ENCODE measurements around the gene CACNA1I. TPM values are rescaled to one million over a fixed set of nuclear protein-coding genes. Genes with fewer than 3 reads are reported as not detected.
"Not testable (repeated sequence)": the region's sequence is repeated elsewhere in the genome, so short reads cannot be mapped to it uniquely, and the experiment has no call there.

The CACNA1I gene
- total RNA-seq, result not detected in 2 replicates

GRCh38 chr22:39570665-39571064 is at the start of gene CACNA1I:
TSS of gene CACNA1I (plus strand) at chr22:39570753. CDS start at chr22:39570753, 0 bp downstream.
- DNase-seq, result no peak

DNA sequence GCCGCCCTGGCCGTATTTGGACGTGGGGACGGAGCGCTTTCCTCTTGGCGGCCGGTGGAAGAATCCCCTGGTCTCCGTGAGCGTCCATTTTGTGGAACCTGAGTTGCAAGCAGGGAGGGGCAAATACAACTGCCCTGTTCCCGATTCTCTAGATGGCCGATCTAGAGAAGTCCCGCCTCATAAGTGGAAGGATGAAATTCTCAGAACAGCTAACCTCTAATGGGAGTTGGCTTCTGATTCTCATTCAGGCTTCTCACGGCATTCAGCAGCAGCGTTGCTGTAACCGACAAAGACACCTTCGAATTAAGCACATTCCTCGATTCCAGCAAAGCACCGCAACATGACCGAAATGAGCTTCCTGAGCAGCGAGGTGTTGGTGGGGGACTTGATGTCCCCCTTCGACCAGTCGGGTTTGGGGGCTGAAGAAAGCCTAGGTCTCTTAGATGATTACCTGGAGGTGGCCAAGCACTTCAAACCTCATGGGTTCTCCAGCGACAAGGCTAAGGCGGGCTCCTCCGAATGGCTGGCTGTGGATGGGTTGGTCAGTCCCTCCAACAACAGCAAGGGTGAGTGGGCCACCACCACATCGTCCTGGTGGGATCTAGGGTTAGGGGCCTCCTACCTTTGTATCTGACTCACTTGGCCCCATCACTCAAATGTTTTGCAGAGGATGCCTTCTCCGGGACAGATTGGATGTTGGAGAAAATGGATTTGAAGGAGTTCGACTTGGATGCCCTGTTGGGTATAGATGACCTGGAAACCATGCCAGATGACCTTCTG is 49.3 kb upstream of the CACNA1I start:
- DNase-seq, result peak; percentile 87

DNA sequence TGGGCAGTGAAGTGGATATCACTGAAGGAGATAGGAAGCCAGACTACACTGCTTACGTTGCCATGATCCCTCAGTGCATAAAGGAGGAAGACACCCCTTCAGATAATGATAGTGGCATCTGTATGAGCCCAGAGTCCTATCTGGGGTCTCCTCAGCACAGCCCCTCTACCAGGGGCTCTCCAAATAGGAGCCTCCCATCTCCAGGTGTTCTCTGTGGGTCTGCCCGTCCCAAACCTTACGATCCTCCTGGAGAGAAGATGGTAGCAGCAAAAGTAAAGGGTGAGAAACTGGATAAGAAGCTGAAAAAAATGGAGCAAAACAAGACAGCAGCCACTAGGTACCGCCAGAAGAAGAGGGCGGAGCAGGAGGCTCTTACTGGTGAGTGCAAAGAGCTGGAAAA is 48.5 kb upstream of the CACNA1I start:
- not testable (repeated sequence) for DNase-seq

DNA sequence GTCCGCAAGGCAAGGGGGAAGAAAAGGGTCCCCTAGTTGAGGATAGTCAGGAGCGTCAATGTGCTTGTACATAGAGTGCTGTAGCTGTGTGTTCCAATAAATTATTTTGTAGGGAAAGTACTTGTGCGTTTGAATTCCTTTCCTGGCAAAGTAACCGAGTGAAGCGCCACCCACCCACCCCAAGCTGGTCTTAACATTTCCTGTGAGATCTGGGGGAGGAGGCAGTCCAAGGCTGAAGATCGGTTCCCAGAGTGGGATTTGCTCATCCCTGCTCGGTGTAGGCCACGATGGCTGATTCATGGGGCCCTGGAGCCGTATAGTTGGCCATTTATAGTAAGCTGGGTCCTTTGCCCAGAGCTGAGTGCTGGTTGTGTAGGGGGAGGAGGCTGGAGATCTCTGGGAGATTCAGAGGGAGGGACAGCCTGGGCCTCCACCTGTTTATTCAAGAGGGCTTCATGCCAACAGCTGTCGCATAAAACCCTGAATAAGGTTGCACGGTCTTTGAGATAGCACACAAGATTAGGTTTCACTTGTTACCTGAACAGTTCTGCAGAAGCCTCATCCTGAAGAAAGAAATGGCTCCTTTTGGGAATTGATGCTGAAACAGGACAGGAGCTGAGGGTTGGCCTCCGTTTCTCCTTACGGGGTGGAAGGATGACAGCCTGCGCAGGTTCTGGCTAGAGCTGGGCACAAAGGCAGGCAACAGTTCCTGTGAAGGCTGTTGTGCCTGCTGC is 47.8 kb upstream of the CACNA1I start:
- DNase-seq, result peak; percentile 47

- DNase-seq, result no peak
Observed at GRCh38 chr22:39524089-39524752, 46.3 kb upstream of the CACNA1I start.

- DNase-seq, result no peak
Observed at GRCh38 chr22:39524753-39525657, 45.5 kb upstream of the CACNA1I start.

DNA sequence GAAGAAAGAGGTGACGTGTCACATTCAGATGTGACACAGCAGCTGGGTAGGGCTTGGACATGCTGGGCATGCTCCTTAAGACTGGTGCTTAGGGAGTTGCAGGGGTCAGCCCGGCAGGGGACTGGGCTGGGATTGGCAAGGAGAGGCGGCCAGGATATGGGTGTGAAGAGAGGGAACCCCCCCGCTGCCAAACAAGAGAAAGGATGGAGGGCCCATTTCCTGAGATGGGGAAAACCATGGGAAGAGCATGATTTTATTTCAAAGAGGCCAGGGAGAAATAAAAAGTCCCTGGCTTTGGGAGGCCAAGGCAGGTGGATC is 44.9 kb upstream of the CACNA1I start:
- no peak for DNase-seq

DNA sequence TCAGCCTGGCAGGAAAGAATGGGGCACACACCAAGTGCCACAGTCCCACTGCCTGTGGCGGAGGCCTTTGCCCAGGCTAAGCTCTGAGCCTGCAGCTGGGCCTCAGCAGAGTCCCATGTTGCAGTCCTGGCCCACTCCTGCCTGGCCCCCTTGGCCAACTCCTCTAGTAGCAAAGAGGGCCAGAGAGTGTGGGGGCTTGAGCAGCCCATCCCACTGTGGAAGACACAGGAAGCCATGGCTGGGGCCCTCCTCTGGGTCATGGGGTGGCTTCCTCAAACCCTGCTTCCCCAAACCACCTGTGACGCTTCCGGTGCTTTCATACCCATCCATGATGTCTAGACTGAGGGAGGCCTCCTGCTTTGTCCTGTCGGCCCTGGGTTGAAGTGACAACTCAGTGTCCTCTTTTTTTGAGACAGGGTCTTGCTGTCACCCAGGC is 43.8 kb upstream of the CACNA1I start:
- no peak for DNase-seq

DNA sequence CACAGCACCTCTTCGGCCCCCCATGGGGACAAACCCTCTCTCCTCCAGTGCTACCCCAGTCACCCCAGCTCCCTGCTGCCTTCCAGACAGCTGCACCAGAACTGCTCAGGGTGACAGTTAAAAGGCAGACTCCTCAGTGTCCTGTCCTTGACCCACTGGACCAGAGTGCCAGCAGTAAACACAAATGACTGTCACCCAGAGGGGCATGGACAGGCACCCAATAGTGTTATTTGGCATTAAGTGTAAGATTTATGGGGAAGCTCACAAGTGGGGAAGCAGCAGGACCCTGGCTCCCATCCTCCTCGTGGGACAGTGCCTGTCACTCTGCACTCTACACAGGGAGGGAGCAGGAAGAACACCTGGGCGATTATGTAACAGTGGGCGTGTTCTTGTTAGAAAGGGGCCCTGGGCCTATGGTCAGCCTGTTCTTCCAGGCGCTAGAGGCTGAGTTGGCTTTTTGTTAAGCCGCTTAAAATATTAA is 43.0 kb upstream of the CACNA1I start:
- no peak for DNase-seq

DNA sequence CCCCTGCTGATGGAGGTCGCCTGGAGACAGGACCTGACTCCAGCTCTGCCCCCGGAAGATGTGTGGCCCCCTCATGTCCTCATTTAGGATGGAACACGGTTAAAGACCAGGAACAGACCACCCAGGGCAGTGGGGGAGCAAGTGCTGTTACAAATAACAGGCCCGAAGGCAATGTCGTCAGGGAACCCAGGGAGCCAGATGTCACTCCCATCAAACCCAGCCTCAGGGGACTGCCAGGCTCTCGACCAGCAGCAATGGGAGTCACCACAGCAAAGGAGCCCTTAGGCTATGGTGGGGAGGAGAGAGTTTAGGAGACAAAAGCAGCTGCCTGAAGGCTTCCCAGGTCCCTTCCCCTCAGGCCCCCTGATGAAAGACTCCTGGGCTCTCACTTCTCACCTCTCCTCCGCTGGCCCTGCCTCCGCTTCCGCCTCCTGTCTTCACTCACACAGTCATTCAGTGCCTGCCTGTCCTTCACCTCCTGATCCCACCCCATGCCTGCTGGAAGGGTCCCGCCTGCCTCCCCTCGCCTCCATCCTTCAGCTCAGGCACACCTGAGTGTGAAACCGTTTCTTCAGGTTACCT is 42.4 kb upstream of the CACNA1I start:
- no peak for DNase-seq

DNA sequence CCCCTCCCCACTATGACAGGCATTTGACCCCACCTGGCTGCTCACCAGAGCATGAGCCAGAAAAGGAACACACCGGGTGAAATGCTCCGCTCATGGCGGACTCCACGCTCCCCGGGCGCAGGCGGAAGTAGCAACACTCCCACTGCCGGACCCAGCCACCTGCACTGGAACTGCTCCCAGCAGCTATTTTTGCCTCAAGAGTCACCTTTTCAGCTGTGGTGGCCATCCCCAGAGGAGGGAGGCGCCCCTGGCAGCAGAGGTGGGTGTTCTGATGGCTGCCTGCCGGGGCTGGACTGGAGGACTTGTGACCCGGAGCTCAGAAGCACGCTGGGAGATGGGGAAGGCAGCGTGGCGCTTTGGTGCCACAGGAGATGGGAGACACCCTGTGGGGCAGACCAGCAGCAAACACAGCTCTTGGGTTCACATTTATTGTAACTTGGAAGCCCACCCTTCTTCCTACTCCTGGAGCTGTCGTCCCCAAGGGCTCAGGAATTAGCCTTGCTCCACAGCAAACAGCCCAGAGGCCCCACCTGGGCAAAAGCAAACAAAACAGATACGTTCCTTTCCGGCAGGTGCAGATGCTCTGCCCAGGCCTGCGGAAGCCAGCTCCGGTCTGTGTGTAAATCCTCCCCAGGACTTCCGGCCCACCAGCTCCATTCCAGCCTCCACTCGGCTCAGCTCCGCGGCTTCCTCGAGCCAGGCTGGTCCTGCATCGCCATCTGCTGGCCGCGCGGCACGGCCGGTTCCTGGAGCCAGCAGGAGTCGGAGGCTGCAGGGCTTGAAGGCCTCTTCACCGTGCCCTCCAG is 41.7 kb upstream of the CACNA1I start:
- peak; percentile 98 for DNase-seq

- DNase-seq, result no peak
Observed at GRCh38 chr22:39529487-39529851, 41.1 kb upstream of the CACNA1I start.

- DNase-seq, result no peak
Observed at GRCh38 chr22:39530116-39530515, 40.4 kb upstream of the CACNA1I start.

GRCh38 chr22:39530692-39531331 is 39.7 kb upstream of the CACNA1I start:
- peak; percentile 56 for DNase-seq

GRCh38 chr22:39532215-39533073 is 38.1 kb upstream of the CACNA1I start, which contains the start of gene RPS19BP1:
TSS of gene RPS19BP1 (minus strand) at chr22:39532748. CDS start at chr22:39532738, 10 bp downstream.
- DNase-seq, result peak; percentile 99

- DNase-seq, result no peak
Observed at GRCh38 chr22:39534092-39534506, 36.5 kb upstream of the CACNA1I start.

GRCh38 chr22:39534591-39535356 is 35.8 kb upstream of the CACNA1I start:
- peak; percentile 82 for DNase-seq

DNA sequence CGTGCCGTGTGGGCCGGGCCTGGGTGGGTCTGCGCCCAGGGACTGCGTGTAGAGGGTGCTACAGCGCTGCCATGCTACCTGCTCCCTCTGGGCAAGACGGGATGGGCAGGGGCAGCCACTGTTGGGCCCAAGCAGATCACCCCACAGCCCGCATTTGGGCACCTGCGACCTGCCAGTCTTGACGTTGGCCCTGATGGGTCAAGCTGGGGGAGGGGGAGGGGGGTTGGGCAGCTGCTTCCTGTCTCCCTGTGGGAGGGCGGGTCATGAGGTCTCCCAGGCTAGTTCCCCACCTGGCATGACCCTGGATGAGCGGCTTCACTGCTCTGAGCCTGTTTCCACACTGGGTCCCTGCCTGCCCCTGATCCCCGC is 35.2 kb upstream of the CACNA1I start:
- no peak for DNase-seq
